ENCODE data around the gene NUP93.
A peak's percentile ranks its signal among the peaks of the same experiment; 100 is the strongest.

NUP93 gene

DNA sequence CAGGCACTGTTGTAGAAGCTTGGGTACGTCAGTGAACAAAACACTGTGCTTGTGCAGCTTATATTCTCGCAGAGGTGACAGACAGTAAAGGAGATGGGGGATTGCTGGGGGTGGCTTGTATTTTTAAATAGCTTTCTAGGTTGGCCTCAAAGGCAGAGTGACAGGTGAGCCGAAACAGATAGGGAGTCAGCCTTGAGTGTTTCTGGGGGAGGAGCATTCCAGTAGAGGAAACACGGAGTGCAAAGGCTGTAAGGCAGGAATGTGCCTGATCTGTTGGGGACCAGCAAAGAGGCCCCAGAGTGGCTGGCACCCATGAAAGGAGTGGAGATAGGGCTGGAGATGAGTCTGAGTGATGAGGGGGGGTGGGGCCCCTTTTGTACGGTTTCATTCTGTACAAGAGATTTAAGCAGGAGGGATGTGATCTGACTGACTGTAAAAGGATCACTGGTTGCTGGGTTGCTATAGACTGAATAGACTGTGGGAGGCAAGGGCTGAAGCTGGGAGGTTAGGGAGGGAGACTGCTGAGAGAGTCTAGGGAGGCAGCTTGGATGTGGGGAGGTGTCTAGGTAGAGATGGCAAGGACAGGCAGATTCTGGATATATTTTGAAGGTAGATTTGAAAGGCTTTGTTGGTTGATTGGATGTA, 15.2 kb downstream of the NUP93 start:
- no peak for DNase-seq

DNA sequence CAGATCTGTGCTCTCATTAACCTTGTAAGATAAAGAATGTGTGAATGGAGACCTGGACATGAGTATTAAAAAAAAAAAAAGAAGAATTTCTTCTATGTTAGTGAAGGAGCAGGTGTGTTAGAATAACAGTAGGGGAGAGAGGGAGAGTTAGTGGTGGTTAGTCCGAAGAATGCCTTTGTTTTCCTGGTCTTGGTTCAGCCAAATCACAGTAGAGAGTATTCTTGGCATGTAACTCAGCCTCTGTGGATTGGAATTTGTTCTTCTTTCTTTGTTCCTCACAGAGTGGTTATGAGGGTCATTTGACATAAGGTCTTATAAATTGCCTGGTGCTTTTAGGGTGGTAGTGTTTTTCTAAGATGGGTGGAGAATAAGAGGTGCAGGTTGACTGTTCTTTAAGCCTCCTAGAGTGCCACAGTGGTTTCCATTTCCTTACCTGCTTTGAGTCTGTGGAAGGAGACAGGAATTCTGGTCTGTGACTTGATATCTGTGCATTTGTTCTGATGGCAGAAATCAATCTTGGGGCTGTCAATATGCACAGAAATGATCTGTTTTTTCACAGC, 17.6 kb downstream of the NUP93 start:
- DNase-seq, result no peak

GRCh38 chr16:56748191-56748590, 18.3 kb downstream of the NUP93 start:
- no peak for DNase-seq

DNA sequence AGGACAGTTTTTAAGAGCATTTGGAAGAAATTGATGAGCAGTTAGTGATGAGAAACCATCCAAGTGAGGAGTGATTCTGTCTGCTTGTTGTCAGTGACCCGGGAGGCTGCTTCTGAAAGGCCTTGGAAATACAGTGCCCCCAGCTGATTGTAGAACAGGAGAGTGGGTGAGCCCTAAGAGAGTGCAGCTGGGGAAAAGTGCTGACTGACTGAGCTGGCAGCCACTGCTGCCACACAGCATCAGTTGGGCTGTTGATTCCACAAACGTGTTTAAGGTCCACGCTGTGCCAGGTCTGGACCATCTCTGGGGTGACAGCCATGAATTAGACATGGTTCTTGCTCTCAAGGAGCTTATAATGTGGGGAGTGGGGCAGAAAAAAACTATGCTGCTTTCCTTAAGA, 18.9 kb downstream of the NUP93 start:
- no peak for DNase-seq

DNA sequence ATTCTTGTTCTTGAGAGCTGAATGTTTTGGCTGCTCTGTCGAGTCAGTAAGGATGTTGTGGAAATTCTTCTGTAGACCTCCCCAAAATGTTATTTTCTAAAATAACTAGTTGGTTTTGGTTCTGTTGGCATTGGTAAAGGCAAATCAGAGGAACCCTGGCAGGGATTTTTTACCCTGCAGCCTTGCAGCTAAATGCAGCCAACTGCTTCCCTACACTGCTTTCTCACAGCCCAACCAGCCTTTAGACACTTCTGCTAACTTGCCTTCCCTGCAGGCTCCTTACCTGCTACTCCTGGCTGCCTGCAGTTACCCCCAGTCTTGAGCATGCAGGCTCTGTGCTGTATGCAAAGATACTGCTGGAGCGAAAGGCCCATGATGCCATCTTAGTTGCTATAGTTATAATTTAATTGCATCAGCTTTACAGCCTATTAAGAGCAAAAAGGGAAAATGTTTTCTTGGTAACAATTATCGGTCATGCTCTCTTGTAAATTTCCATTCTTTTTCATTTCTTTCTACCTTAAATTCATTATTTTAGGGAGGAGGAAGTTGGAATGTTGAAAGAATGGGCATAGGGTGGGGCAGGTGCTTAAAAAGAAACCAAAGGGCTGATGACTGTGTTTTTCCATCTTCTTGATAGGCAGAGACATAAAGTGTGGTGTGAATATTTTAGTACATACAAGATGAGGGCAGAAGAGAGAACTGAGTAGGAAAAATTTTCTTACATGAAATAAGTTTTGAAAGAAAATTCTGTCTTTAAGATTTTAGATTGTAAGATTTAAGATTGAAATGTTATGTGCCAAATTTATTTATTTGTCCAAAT, 20.0 kb downstream of the NUP93 start:
- no peak for DNase-seq

DNA sequence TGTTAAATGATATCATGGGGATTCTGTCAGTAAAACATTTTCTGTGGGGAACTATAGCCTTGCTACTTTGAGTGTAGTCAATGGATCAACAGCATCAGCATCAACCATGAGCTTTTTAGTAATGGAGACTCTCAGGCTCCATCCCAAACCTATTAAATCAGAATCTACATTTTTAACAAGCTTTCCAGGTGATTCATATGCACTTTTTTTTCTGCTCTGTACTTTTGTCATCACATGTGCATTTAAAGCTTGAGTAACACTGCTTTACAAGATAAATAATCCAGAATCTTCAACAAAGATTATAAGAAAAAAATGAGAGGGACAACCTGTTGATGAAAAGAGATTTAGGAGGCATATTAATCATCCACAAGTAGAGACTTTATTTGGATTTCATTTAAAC, 23.5 kb downstream of the NUP93 start:
- DNase-seq, result no peak

- no peak for DNase-seq
Measured at GRCh38 chr16:56755038-56755437, 25.1 kb downstream of the NUP93 start.

DNA sequence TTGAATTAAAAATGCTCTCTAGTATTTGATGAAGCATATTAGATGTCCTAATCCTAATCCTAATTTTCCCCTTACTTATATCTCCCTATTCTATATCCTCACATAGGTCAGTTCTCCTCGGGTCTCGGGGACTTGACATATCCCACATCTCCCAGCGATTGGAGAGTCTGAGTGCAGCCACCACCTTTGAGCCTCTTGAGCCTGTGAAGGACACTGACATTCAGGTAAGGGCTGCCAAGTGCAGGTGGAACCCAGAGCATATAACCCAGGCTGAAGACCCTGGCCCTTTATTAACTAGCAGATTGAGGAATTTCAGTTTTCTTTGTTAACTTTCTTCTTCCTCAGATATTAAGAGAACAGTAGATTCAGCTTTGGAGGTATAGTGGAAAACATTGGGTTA, 28.5 kb downstream of the NUP93 start:
- no peak for DNase-seq

DNA sequence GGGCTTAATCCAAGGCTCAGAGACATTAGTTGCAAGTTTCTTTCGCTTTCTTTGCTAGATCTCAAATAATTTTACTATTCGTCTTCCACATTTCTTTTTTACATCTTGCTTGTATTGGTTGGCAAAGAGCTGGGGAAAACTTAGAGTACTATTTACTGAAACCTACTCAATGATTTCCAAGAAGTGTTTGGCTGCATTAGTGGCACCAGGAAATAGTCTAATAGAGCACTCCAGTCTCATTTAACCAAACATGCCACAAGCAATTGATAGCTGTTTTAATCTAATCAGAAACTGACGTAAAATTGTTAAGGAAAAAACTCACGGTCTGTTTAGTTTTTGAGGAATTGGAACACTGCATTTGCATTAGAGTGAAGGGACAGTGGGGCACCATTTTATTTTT, 29.0 kb downstream of the NUP93 start:
- DNase-seq, result no peak

GRCh38 chr16:56763291-56763916, 33.5 kb downstream of the NUP93 start:
- DNase-seq, result no peak

- DNase-seq, result no peak
Measured at GRCh38 chr16:56764835-56765234, 34.9 kb downstream of the NUP93 start.

GRCh38 chr16:56765949-56766348, 36.0 kb downstream of the NUP93 start:
- DNase-seq, result no peak

DNA sequence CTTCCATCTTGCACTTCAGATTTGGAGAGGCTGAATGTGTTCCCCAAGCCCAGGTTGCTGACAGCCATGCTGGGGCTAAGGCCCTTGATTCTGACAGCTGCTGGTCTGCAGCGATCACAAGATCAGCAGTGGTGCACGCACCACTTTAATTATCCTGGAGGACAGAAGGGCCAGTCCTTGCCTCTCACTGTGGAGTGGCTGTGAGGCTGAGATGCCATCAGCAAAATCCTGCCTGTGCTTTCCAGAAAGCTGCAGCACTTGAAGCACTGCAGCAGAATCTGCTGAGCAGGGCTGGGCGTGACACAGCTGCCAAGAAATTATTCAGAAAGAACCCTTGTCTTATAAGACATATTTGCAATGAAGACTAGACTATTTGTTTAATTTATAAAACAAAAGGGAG, 37.1 kb downstream of the NUP93 start:
- no peak for DNase-seq

DNA sequence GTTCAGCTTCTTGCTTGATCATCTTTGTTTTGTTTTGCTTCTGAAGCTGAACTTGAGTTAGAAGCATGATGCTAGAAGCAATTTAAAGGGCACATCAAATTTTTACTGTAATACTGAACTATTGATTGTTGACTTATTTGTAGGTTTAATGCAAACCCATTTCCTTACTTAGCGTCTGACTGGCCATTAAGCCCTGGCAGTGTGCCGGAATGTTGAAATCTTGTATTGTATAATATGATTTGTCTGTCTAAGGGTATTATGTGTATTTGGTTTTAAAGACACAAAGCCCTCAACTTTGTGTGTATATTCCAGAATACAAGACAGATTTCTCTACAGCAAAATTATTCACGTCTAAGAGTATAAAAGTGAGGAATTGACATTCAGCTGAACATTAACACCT, 39.7 kb downstream of the NUP93 start:
- no peak for DNase-seq

GRCh38 chr16:56771558-56772279, 41.8 kb downstream of the NUP93 start:
- DNase-seq, result no peak

DNA sequence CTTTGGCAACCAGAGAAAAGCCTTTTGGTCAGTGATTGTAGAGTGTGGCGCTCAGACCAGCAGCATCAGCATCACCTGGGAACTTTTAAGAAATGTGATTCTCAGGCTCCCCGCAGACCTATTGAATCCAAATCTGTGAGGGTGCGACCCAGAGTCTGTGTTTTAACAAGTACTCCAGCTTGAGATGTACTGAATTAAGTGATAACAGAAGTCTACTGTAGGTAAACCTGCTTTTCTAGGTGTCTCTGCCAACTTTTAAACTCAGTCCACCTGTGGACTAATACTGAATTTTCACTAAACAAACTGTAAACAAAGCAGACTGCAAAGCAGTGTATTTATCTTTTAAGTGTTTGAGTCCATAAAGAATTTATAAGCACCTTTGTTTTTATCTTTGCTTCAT, 43.6 kb downstream of the NUP93 start:
- no peak for DNase-seq

DNA sequence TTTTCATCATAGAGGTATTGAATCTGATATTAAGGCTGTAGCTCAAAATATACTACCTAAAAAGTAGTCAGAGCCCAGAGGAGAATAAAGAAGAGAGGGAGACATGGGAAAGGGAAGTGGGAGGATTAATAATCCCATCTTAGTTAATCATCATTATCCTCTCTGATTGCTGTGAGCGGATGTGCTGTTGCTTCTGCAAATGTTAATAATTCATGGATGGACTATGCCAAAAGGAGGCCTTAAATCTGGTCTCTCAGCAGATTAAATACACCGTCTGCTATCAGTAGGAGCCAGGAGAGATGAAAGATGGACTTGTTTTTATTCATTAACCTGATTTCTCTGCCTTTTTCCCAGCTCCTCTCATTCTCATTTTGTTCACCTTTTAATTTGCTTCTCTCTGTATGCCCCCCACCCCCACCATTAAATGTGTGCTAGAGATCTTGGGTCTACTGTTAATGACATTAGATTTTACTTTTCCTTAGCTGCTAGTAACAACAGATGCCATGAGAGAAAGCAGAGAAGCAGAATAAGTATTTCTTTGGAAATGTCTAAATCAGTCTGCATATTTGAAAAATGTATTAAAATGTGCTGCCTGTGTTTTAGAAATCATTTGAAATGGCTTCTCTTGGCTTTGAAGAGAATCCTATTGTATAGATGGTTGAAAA, 44.2 kb downstream of the NUP93 start:
- DNase-seq, result no peak

DNA sequence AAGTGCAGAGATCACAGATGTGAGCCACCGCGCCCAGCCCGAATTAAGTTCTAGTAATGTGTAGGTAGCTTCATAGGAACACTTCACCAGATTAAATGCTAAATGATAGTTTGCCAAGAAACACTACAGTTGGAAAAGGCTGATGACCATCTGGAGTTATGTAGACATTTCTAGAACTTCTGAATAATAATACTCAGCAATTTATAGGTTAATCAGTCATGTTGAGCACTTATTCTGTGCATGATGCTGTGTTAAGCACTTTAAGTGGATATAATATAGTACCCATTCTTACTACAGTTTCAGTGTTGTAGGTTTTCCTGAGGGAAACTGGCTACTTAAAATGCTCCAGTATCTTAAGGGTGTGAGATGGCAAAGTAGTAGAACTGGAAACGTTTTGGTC, 45.2 kb downstream of the NUP93 start:
- no peak for DNase-seq

DNA sequence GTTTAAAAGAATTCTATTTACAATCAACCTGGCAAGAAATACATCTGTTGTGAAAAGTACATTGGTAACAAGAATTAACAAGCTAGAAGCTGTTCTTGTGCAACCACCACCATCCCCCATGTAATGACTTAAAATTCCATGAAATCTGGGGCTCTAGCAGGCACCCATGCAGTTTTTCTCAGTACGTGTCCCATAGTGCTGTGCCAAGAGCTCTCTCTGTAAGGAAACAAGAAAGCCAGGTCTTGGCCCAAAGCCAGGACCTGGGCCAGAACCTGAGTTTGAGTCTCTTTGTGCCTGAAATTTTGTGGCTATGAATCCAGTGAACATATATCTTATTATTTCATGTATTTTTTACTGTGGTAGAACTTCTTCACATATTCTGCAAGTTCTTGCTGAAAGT, 46.6 kb downstream of the NUP93 start:
- DNase-seq, result peak in 2 of 3 donors; percentile 14 to 32

GRCh38 chr16:56777001-56777400, 47.1 kb downstream of the NUP93 start:
- DNase-seq, result peak in 2 of 3 donors; percentile 32 to 46

GRCh38 chr16:56777482-56777881, 47.6 kb downstream of the NUP93 start:
- no peak for DNase-seq

- DNase-seq, result no peak
Measured at GRCh38 chr16:56779906-56780305, 50.0 kb downstream of the NUP93 start.

DNA sequence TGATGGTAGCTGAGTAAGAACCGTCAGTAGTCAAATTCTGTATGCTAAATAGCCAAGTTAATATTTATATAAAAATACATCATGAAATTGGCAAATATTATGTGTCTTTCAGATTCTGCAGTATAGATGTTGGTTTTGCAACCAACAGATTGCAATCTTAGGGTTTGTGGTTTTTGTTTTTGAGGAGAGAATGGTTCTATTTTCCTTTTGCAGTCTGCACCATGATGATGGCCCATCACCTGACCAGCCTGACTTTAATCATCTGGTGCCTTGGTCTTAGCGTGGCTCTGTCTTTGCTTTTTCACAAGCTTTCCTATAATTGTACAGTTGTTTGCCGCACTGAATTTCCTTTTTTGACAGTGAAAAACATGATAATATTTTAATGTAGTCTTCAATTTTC, 50.7 kb downstream of the NUP93 start:
- DNase-seq, result peak; percentile 29 to 43 (median 42)
